ENCODE measurements around the gene YWHAB. TPM values are rescaled to one million over a fixed set of nuclear protein-coding genes. Genes with fewer than 3 reads are reported as not detected.

YWHAB gene
- total RNA-seq, 4 donors from 2014 or later: 121 to 140 (median 130) TPM

GRCh38 chr20:44839481-44839880 is 46.0 kb upstream of the YWHAB start:
- TF ChIP-seq, protein P1, sequence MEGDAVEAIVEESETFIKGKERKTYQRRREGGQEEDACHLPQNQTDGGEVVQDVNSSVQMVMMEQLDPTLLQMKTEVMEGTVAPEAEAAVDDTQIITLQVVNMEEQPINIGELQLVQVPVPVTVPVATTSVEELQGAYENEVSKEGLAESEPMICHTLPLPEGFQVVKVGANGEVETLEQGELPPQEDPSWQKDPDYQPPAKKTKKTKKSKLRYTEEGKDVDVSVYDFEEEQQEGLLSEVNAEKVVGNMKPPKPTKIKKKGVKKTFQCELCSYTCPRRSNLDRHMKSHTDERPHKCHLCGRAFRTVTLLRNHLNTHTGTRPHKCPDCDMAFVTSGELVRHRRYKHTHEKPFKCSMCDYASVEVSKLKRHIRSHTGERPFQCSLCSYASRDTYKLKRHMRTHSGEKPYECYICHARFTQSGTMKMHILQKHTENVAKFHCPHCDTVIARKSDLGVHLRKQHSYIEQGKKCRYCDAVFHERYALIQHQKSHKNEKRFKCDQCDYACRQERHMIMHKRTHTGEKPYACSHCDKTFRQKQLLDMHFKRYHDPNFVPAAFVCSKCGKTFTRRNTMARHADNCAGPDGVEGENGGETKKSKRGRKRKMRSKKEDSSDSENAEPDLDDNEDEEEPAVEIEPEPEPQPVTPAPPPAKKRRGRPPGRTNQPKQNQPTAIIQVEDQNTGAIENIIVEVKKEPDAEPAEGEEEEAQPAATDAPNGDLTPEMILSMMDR (IDR thresholded peaks at IDR 0.05): no peak
- TF ChIP-seq POLR2AphosphoS5 (IDR thresholded peaks at IDR 0.05): no peak
- TF ChIP-seq EP300 (IDR thresholded peaks at IDR 0.05): no peak
- TF ChIP-seq POLR2A (IDR thresholded peaks at IDR 0.05; ENCODE audit: low read depth): no peak
- intact Hi-C loops (cut with DNase I): no loop called here
- H3K27me3 ChIP-seq: peaks cover 0 to 46% (median 0%) of the 10 kb centered on the region in 4 donors
- no peak overlapping the region for H3K27ac ChIP-seq (replicated peaks in 1 of 4)
- no peaks in the 10 kb centered on the region for H3K4me1 ChIP-seq
- H3K4me3 ChIP-seq: no peak overlapping the region
- peaks cover 0 to 4% (median 0%) of the 10 kb centered on the region in 4 donors for H3K9me3 ChIP-seq
- peak; percentile 91 for DNase-seq (ENCODE audit: extremely low spot score)
- no peaks in the 10 kb centered on the region for H3K36me3 ChIP-seq
- WGBS: 89% methylated on average over 5 of the region's 5 CpGs

GRCh38 chr20:44840826-44841225 is 44.7 kb upstream of the YWHAB start:
- peak; percentile 47 for DNase-seq (ENCODE audit: extremely low spot score)
- Histone ChIP-seq H3K27ac (replicated peaks in 1 of 4) (no peak overlapping the region), H3K4me3 (no peak overlapping the region), H3K27me3 (peaks cover 0 to 51% (median 0%) of the 10 kb centered on the region in 4 donors), H3K36me3 (no peaks in the 10 kb centered on the region), H3K9me3 (peaks cover 0 to 4% (median 0%) of the 10 kb centered on the region in 4 donors), H3K4me1 (no peaks in the 10 kb centered on the region)
- TF ChIP-seq POLR2A (IDR thresholded peaks at IDR 0.05; ENCODE audit: low read depth) (no peak), POLR2AphosphoS5 (IDR thresholded peaks at IDR 0.05) (no peak), EP300 (IDR thresholded peaks at IDR 0.05) (no peak)
- intact Hi-C loops (cut with DNase I): no loop called here
- WGBS: 83% methylated on average over 5 of the region's 5 CpGs

- peak; percentile 91 for DNase-seq (ENCODE audit: extremely low spot score)
- no peak overlapping the region for H3K27ac ChIP-seq (replicated peaks in 1 of 4)
- 80% methylated on average over 6 of the region's 6 CpGs for WGBS
- no peaks in the 10 kb centered on the region for H3K4me1 ChIP-seq
- no peaks in the 10 kb centered on the region for H3K36me3 ChIP-seq
- peaks cover 0 to 4% (median 0%) of the 10 kb centered on the region in 4 donors for H3K9me3 ChIP-seq
- intact Hi-C loops (cut with DNase I): no loop called here
- TF ChIP-seq POLR2AphosphoS5 (IDR thresholded peaks at IDR 0.05) (no peak), EP300 (IDR thresholded peaks at IDR 0.05) (no peak), POLR2A (IDR thresholded peaks at IDR 0.05; ENCODE audit: low read depth) (no peak)
- TF ChIP-seq, protein P1 (IDR thresholded peaks at IDR 0.05): no peak
- no peak overlapping the region for H3K4me3 ChIP-seq
- peaks cover 0 to 42% (median 0%) of the 10 kb centered on the region in 4 donors for H3K27me3 ChIP-seq
Measured at GRCh38 chr20:44841955-44842354, 43.5 kb upstream of the YWHAB start.

GRCh38 chr20:44843876-44844275 is 41.6 kb upstream of the YWHAB start:
- WGBS: 82% methylated on average over 5 of the region's 5 CpGs
- H3K27ac ChIP-seq (replicated peaks in 1 of 4): no peak overlapping the region
- no peaks in the 10 kb centered on the region for H3K4me1 ChIP-seq
- peaks cover 0 to 28% (median 0%) of the 10 kb centered on the region in 4 donors for H3K27me3 ChIP-seq
- intact Hi-C loops (cut with DNase I): no loop called here
- H3K9me3 ChIP-seq: peaks cover 0 to 4% (median 0%) of the 10 kb centered on the region in 4 donors
- H3K4me3 ChIP-seq: no peak overlapping the region
- TF ChIP-seq, protein P1 (IDR thresholded peaks at IDR 0.05): no peak
- TF ChIP-seq POLR2A (IDR thresholded peaks at IDR 0.05; ENCODE audit: low read depth) (no peak), POLR2AphosphoS5 (IDR thresholded peaks at IDR 0.05) (no peak), EP300 (IDR thresholded peaks at IDR 0.05) (no peak)
- H3K36me3 ChIP-seq: no peaks in the 10 kb centered on the region
- no peak for DNase-seq (ENCODE audit: extremely low spot score)

GRCh38 chr20:44848254-44849015 is 37.1 kb upstream of the YWHAB start:
- WGBS: 86% methylated on average over 4 of the region's 4 CpGs
- TF ChIP-seq EP300 (IDR thresholded peaks at IDR 0.05) (no peak), POLR2AphosphoS5 (IDR thresholded peaks at IDR 0.05) (no peak), POLR2A (IDR thresholded peaks at IDR 0.05; ENCODE audit: low read depth) (no peak)
- TF ChIP-seq, protein P1 (IDR thresholded peaks at IDR 0.05): no peak
- Histone ChIP-seq H3K9me3 (no peaks in the 10 kb centered on the region), H3K4me3 (no peak overlapping the region), H3K27me3 (peaks cover 0 to 16% (median 0%) of the 10 kb centered on the region in 4 donors), H3K4me1 (no peaks in the 10 kb centered on the region), H3K27ac (replicated peaks in 1 of 4) (no peak overlapping the region), H3K36me3 (no peaks in the 10 kb centered on the region)
- intact Hi-C loops (cut with DNase I): no loop called here
- DNase-seq (ENCODE audit: extremely low spot score): peak; percentile 12

All from esophagus muscularis mucosa (tissue), 4 donors.